VCaP (cell line): ENCODE measurements around the gene VSTM4.

Experiments
- H3K27ac ChIP-seq: fragments of 450-650 bp; 2 replicates; pipeline ENCODE4 v1.5.1; 2017
- CTCF ChIP-seq: fragments of 450-650 bp; conservative IDR thresholded peaks from 2 replicates; pipeline ENCODE4 v1.5.1; 2017; ENCODE audit warnings: mild to moderate bottlenecking, moderate library complexity

VSTM4 gene

GRCh38 chr10:49081547-49082275 is 33.6 kb downstream of the VSTM4 start:
- no peak for TF ChIP-seq CTCF
- H3K27ac ChIP-seq: no peak overlapping the region

GRCh38 chr10:49080965-49081364 is 34.4 kb downstream of the VSTM4 start:
- TF ChIP-seq CTCF: no peak
- no peak overlapping the region for H3K27ac ChIP-seq

GRCh38 chr10:49080071-49080470 is 35.3 kb downstream of the VSTM4 start:
- H3K27ac ChIP-seq: no peak overlapping the region
- TF ChIP-seq CTCF: no peak

- TF ChIP-seq CTCF: no peak
- H3K27ac ChIP-seq: no peak overlapping the region
These were observed 35.8 kb downstream of the VSTM4 start for GRCh38 chr10:49079499-49079898.

GRCh38 chr10:49079072-49079471 is 36.2 kb downstream of the VSTM4 start:
- no peak overlapping the region for H3K27ac ChIP-seq
- no peak for TF ChIP-seq CTCF

- no peak overlapping the region for H3K27ac ChIP-seq
- TF ChIP-seq CTCF: no peak
These were observed 36.9 kb downstream of the VSTM4 start for GRCh38 chr10:49078433-49078832.

GRCh38 chr10:49076741-49077521 is 38.4 kb downstream of the VSTM4 start:
- H3K27ac ChIP-seq: peak overlapping the region; percentile 31; the same call in 1 of the 2 replicates

More at GRCh38 chr10:49076741-49077521, 38.4 kb downstream of the VSTM4 start:
- TF ChIP-seq CTCF: no peak
